H1 (cell line): ENCODE measurements around the gene BABAM2. TPM values are rescaled to one million over a fixed set of nuclear protein-coding genes. Genes with fewer than 3 reads are reported as not detected.

Experiments used
- CTCF ChIA-PET: fragments of 300-600 bp; sonication (Branson Sonifier 250); formaldehyde crosslinking; loops from one replicate; lab custom pipeline; 2021; ENCODE audit not compliant: partially characterized antibody; lab: Charles Lee
- POLR2A ChIA-PET: fragments of 300-600 bp; sonication (Branson Sonifier 250); formaldehyde crosslinking; loops from one replicate; lab custom pipeline; 2021; ENCODE audit warnings: inconsistent platforms; ENCODE audit not compliant: partially characterized antibody; lab: Charles Lee
- DNase-seq, 2 experiments: peaks; one replicate each; pipeline versions ENCODE4 v3.0.0 to v3.0.0-alpha.2; 2010 to 2022; ENCODE audit warnings: low spot score in 2 of 2, low read depth in 1 of 2, mixed read lengths in 1 of 2
- FAIRE-seq: peaks from 2 replicates; lab custom pipeline; 2011; peaks lifted over from hg19 to GRCh38; lab: Jason Lieb, UNC
- H2AFZ ChIP-seq: 2 replicates; pipeline ENCODE4 v1.8.1; 2012; ENCODE audit warnings: low read length, inconsistent platforms
- H2AK5ac ChIP-seq: 2 replicates; pipeline ENCODE4 v1.6.1; 2013; ENCODE audit warnings: low read depth, low read length
- H2BK120ac ChIP-seq: replicated peaks from 2 replicates; pipeline ENCODE3; 2013; ENCODE audit warnings: low read depth, low read length, inconsistent platforms
- H2BK12ac ChIP-seq: 2 replicates; pipeline ENCODE4 v1.6.1; 2013; ENCODE audit warnings: low read depth, low read length
- H2BK15ac ChIP-seq: 2 replicates; pipeline ENCODE4 v1.6.1; 2013; ENCODE audit warnings: low read length
- H2BK20ac ChIP-seq: 2 replicates; pipeline ENCODE4 v1.6.1; 2013; ENCODE audit warnings: low read length
- H2BK5ac ChIP-seq: 2 replicates; pipeline ENCODE4 v1.6.1; 2013; ENCODE audit warnings: low read depth, low read length
- H3K14ac ChIP-seq: 2 replicates; pipeline ENCODE4 v1.6.1; 2013; ENCODE audit warnings: inconsistent platforms; ENCODE audit not compliant: insufficient read length
- H3K18ac ChIP-seq: 2 replicates; pipeline ENCODE4 v1.6.1; 2013; ENCODE audit warnings: low read length; ENCODE audit errors: extremely low read depth
- H3K23ac ChIP-seq: 2 replicates; pipeline ENCODE4 v1.6.1; 2013; ENCODE audit warnings: inconsistent platforms; ENCODE audit not compliant: insufficient read length
- H3K23me2 ChIP-seq: 2 replicates; pipeline ENCODE4 v1.6.1; 2013; ENCODE audit warnings: low read depth, low read length
- H3K27ac ChIP-seq: 2 replicates; pipeline ENCODE4 v1.6.1; 2011; ENCODE audit warnings: low read depth, low read length, inconsistent platforms
- H3K27me3 ChIP-seq, 4 experiments: replicated peaks in 1 of 4; 1 replicate in 1 of 4; 2 replicates in 3 of 4; pipeline versions ENCODE4 v1.6.1 to v1.8.1; 2011 to 2013; ENCODE audit warnings: low read length in 3 of 4, mild to moderate bottlenecking in 3 of 4, inconsistent platforms in 2 of 4, mixed read lengths in 2 of 4, moderate library complexity in 1 of 4; ENCODE audit not compliant: control insufficient read depth in 3 of 4, insufficient read depth in 3 of 4; ENCODE audit errors: extremely low read depth in 1 of 4
- H3K36me3 ChIP-seq, 4 experiments: 2 replicates each; pipeline versions ENCODE4 v1.6.1 to v1.8.1; 2011 to 2013; ENCODE audit warnings: mild to moderate bottlenecking in 4 of 4, low read length in 3 of 4, moderate library complexity in 2 of 4, control low read depth in 1 of 4, inconsistent platforms in 1 of 4; ENCODE audit not compliant: insufficient read depth in 4 of 4, control insufficient read depth in 2 of 4
- H3K4ac ChIP-seq: replicated peaks from 2 replicates; pipeline ENCODE3; 2013; ENCODE audit warnings: low read length, low read depth, mixed read lengths, inconsistent platforms; ENCODE audit not compliant: insufficient read length
- H3K4me1 ChIP-seq, 4 experiments: replicated peaks in 1 of 4; 1 replicate in 1 of 4; 2 replicates in 3 of 4; pipeline versions ENCODE4 v1.6.1 to v1.8.1; 2011 to 2013; ENCODE audit warnings: low read length in 3 of 4, inconsistent platforms in 2 of 4, mixed read lengths in 1 of 4; ENCODE audit not compliant: insufficient read depth in 4 of 4, control insufficient read depth in 3 of 4
- H3K4me2 ChIP-seq, 2 experiments: 2 replicates each; pipeline versions ENCODE4 v1.6.1 to v1.8.1; 2011 to 2013; ENCODE audit warnings: low read depth in 2 of 2, low read length in 2 of 2, control low read depth in 1 of 2, inconsistent platforms in 1 of 2, mild to moderate bottlenecking in 1 of 2; ENCODE audit not compliant: insufficient read depth in 1 of 2
- H3K4me3 ChIP-seq, 4 experiments: fragments of 200-600, 300-600 bp in 1 of 4; sonication (generic), shearing (Covaris generic), sonication (Bioruptor Twin) in 1 of 4; 2 replicates each; pipeline versions ENCODE4 v1.5.1 to v1.8.1; 2011 to 2016; ENCODE audit warnings: low read length in 4 of 4, low read depth in 3 of 4, control low read depth in 2 of 4, inconsistent platforms in 2 of 4, mild to moderate bottlenecking in 2 of 4, mixed read lengths in 1 of 4, moderate library complexity in 1 of 4; ENCODE audit not compliant: insufficient read depth in 2 of 4; ENCODE audit errors: extremely low read depth in 1 of 4
- H3K56ac ChIP-seq: replicated peaks from 2 replicates; pipeline ENCODE3; 2013; ENCODE audit warnings: low read depth, mild to moderate bottlenecking, mixed read lengths, low read length, inconsistent platforms; ENCODE audit not compliant: insufficient read length
- H3K79me1 ChIP-seq: 2 replicates; pipeline ENCODE4 v1.6.1; 2013; ENCODE audit warnings: low read depth, low read length, control low read depth
- H3K79me2 ChIP-seq, 2 experiments: 2 replicates each; pipeline versions ENCODE4 v1.6.1 to v1.8.1; 2012 to 2013; ENCODE audit warnings: low read length in 2 of 2, mild to moderate bottlenecking in 2 of 2, inconsistent platforms in 1 of 2; ENCODE audit not compliant: insufficient read depth in 2 of 2, control insufficient read depth in 1 of 2
- H3K9ac ChIP-seq, 4 experiments: replicated peaks in 1 of 4; 1 replicate in 1 of 4; 2 replicates in 3 of 4; pipeline versions ENCODE4 v1.6.1 to v1.8.1; 2011 to 2013; ENCODE audit warnings: low read depth in 3 of 4, low read length in 3 of 4, control low read depth in 2 of 4, mild to moderate bottlenecking in 2 of 4, moderate library complexity in 2 of 4, inconsistent platforms in 1 of 4; ENCODE audit errors: extremely low read depth in 1 of 4
- H3K9me3 ChIP-seq, 2 experiments: 2 replicates each; pipeline versions ENCODE4 v1.6.1 to v1.8.1; 2012 to 2013; ENCODE audit warnings: mild to moderate bottlenecking in 2 of 2, moderate library complexity in 2 of 2, control low read depth in 1 of 2, inconsistent platforms in 1 of 2, low read depth in 1 of 2, low read length in 1 of 2, mixed read lengths in 1 of 2; ENCODE audit not compliant: insufficient read depth in 2 of 2
- H4K20me1 ChIP-seq, 2 experiments: replicated peaks in 1 of 2; 2 replicates each; pipeline versions ENCODE3 to v1.8.1; 2011 to 2013; ENCODE audit warnings: inconsistent platforms in 2 of 2, low read length in 2 of 2, mild to moderate bottlenecking in 1 of 2; ENCODE audit not compliant: insufficient read depth in 2 of 2, control insufficient read depth in 1 of 2
- H4K5ac ChIP-seq: 2 replicates; pipeline ENCODE4 v1.6.1; 2013; ENCODE audit warnings: low read length, low read depth, mixed read lengths, inconsistent platforms; ENCODE audit not compliant: insufficient read length
- H4K8ac ChIP-seq: 2 replicates; pipeline ENCODE4 v1.8.0; 2013; ENCODE audit warnings: mild to moderate bottlenecking, moderate library complexity, low read length, inconsistent platforms; ENCODE audit not compliant: insufficient read depth; ENCODE audit errors: extremely low read depth
- H4K91ac ChIP-seq: replicated peaks from 2 replicates; pipeline ENCODE3; 2013; ENCODE audit warnings: low read length, mixed read lengths, inconsistent platforms; ENCODE audit not compliant: insufficient read length
- WGBS, 2 experiments: shearing (Covaris generic) in 1 of 2; methylation state at CpG; one replicate each; pipeline versions ENCODE4 v1.1.6 to v1.1.7; 2013 to 2015; ENCODE audit warnings: low lambda C conversion rate in 2 of 2, mixed read lengths in 2 of 2, inconsistent platforms in 1 of 2, low coverage in 1 of 2, missing lambda C conversion rate in 1 of 2; ENCODE audit not compliant: insufficient replicate concordance in 2 of 2, insufficient coverage in 1 of 2, insufficient read length in 1 of 2; ENCODE audit errors: extremely low coverage in 1 of 2, missing lambda C conversion rate in 1 of 2; 5-methylcytosine and 5-hydroxymethylcytosine counted together
- polyA plus RNA-seq, 7 experiments: library from polyadenylated mRNA; depleted of rRNA in 3 of 7; stranded (reverse) in 5 of 7; unstranded in 2 of 7; fragments of >200 nt in 5 of 7; fragments of 200-250 nt in 2 of 7; gene quantifications; 1 replicate in 5 of 7; 2 replicates in 1 of 7; 4 replicates in 1 of 7; pipeline versions ENCODE4 v1.2.1 to v1.2.3, GENCODE V29; 2011 to 2013; ENCODE audit warnings: missing spikeins in 2 of 7, mixed read lengths in 2 of 7
- total RNA-seq: library from RNA; stranded (reverse); fragmentation: NEBNext Ultra II Directional; extraction: Animal tissue kit (Norgen Biotek cat#: 25700); gene quantifications from 2 replicates; pipeline ENCODE4 v1.2.1, GENCODE V29; 2021
- TF ChIP-seq, protein P1 (sequence below), 3 experiments: IDR thresholded peaks; 1 replicate in 2 of 3; 2 replicates in 1 of 3; pipeline versions ENCODE4 v1.5.1 to v1.6.1; 2011; ENCODE audit warnings: low read length in 3 of 3, mild to moderate bottlenecking in 3 of 3, inconsistent platforms in 2 of 3, low read depth in 1 of 3, moderate library complexity in 1 of 3; ENCODE audit not compliant: insufficient read depth in 1 of 3; ENCODE audit errors: control extremely low read depth in 1 of 3

The BABAM2 gene
- total and polyA plus RNA-seq, 2 of the 8 experiments (the other 6 are each of a cell fraction or from before 2014, with no cell fraction given): 15.8 to 20.9 TPM

DNA sequence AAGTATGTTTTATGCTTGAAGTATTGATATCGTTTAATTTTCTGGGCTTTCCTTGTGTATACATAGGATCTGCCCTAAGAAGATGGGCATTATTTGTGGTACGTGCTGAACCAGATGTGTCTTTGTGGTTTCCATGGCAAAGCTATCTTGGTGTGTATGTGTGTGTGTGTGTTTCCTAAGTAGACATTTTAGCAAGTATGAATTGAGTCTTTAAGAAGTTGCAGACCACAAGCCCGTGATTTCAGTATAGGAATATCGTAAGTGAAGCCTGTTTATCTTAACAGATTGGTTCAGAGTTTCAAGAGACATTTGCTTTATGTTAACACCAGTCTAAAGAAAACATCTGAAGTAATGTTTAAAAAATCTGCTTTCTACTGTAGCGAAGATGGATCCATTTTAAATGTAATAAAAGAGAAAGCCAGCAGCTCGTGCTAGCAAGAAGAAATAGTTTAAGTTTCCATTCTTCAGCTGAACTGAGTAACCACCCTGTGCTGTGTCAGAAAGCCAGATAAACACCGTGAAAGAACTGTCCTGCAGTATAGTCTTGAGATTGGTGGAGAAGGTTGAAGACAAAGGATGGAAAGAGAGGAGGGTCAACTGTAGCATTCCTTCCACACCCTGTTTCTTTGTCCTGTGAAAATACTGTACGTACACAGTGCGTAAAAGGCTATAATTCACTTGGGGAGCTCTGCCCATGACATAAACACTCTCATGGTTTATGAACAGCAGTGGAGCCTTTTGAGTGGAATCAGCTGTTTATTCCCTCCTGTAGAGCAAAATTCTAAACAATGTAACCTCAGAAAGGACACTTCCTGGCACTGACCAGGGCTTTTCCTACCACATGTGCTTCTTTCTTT, 410.2 kb downstream of the BABAM2 start:
- ChIA-PET POLR2A (no interaction called here), CTCF (no interaction called here)
- H3K9me3 ChIP-seq: 0 out of 4 replicates have a peak, but pooled peaks cover 0 to 2% of the 10 kb centered on the region in 2 experiments
- H4K91ac ChIP-seq: no peak overlapping the region
- H2BK15ac ChIP-seq: no peak overlapping the region
- H3K36me3 ChIP-seq: no peaks in the 10 kb centered on the region; a peak in 1 of 8 replicates
- no peak overlapping the region for H3K4me2 ChIP-seq
- no peak overlapping the region for H2BK20ac ChIP-seq
- no peak overlapping the region for H4K8ac ChIP-seq
- H3K14ac ChIP-seq: no peak overlapping the region
- H3K56ac ChIP-seq: no peak overlapping the region
- H2AFZ ChIP-seq: no peak overlapping the region
- H3K79me1 ChIP-seq: no peaks in the 10 kb centered on the region
- no peaks in the 10 kb centered on the region for H3K79me2 ChIP-seq
- H3K23me2 ChIP-seq: no peaks in the 10 kb centered on the region
- no peak overlapping the region for H4K5ac ChIP-seq
- H3K4me3 ChIP-seq: no peak overlapping the region
- H2BK5ac ChIP-seq: 0 out of 2 replicates have a peak overlapping the region, but pooled peaks have one; percentile 50
- DNase-seq (no peak), FAIRE-seq (no peak)
- peaks cover 0 to 3% (median 3%) of the 10 kb centered on the region in 4 experiments; a peak in 4 of 7 replicates for H3K4me1 ChIP-seq
- H3K4ac ChIP-seq: no peak overlapping the region
- no peak overlapping the region for H3K18ac ChIP-seq
- no peak overlapping the region for H2BK120ac ChIP-seq
- H2AK5ac ChIP-seq: no peak overlapping the region
- H3K23ac ChIP-seq: no peak overlapping the region
- 92% methylated on average over 9 of the region's 9 CpGs; no CpG with 5 or more reads in 1 of the 2 experiments for WGBS, 2 experiments
- no peaks in the 10 kb centered on the region for H3K27me3 ChIP-seq
- TF ChIP-seq, protein P1, sequence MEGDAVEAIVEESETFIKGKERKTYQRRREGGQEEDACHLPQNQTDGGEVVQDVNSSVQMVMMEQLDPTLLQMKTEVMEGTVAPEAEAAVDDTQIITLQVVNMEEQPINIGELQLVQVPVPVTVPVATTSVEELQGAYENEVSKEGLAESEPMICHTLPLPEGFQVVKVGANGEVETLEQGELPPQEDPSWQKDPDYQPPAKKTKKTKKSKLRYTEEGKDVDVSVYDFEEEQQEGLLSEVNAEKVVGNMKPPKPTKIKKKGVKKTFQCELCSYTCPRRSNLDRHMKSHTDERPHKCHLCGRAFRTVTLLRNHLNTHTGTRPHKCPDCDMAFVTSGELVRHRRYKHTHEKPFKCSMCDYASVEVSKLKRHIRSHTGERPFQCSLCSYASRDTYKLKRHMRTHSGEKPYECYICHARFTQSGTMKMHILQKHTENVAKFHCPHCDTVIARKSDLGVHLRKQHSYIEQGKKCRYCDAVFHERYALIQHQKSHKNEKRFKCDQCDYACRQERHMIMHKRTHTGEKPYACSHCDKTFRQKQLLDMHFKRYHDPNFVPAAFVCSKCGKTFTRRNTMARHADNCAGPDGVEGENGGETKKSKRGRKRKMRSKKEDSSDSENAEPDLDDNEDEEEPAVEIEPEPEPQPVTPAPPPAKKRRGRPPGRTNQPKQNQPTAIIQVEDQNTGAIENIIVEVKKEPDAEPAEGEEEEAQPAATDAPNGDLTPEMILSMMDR (IDR thresholded peaks at IDR 0.05; ENCODE audit: control extremely low read depth in 1 of 3, insufficient read depth in 1 of 3, low read depth in 1 of 3, low read length in 3 of 3): no peak
- H4K20me1 ChIP-seq: no peaks in the 10 kb centered on the region
- no peak overlapping the region for H3K27ac ChIP-seq
- no peak overlapping the region for H3K9ac ChIP-seq
- H2BK12ac ChIP-seq: no peak overlapping the region; the same call in 1 of the 2 replicates
